ENCODE results near the gene NRP2. TPM values are rescaled to one million over a fixed set of nuclear protein-coding genes. Genes with fewer than 3 reads are reported as not detected.

Gene NRP2
- total RNA-seq, 1 donor from 2014 or later: 498 TPM

DNA sequence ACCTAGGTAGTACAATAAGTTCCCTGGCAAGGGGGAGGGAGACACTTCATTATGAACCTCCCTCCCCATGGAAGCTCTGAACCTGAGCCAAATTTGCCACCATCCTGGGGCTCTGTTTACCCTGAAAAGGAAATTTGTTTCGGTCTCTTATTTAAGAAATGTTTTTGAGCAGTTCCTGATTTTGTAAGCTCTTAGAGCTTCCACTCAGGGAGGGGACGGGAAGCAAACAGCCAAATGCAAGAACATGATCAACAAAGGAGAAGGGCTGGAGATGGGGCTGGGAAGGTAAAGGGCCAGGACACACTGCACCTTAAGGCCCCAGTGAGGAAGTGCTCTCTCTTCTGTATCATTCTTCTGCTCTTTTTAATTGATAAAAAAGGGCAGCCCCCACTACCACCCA, 117.9 kb downstream of the NRP2 start:
- no peak for DNase-seq (ENCODE audit: extremely low read depth, low read depth, low spot score)

- DNase-seq (ENCODE audit: extremely low read depth, low read depth, low spot score): peak; percentile 14
Observed at GRCh38 chr2:205800773-205801172, 118.5 kb downstream of the NRP2 start.

DNA sequence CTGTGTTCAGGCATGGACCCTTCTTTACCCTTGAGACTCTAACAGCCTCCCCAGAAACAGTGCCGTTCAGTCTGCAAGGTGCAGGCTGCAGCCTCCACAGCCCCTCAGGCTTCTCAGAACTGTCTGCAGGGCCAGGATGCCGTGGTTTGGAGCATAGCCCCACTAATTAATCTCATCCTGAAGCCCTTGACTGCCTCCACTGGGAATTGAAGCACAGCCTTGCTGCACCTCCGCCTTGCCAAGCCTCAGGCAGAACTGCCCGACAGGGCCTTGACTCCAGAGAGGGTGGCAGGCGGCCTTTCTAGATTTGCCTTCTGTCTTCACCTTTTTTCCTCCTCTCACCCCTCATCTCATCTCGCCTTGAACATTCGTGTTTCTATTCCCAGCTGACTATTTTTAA, 119.8 kb downstream of the NRP2 start:
- no peak for DNase-seq (ENCODE audit: extremely low read depth, low read depth, low spot score)

DNA sequence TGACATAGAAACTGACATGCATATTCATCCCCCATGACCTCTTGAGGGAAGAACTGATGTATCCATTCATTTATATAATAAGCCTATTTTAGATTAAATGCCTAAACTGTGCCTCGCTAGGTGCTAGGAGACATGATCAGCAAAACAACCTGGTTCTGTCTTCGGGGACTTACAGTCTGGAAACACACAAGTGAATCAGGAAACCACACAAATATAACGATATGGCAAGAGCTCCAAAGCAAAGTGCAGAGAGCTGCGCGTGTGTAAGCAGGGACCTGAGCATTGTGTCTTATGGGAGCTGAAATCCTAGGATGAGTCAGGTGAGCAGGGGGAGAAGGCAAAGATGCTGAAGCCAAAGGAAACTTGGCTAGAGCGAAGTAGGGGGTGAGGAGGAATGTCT, 120.6 kb downstream of the NRP2 start:
- DNase-seq (ENCODE audit: extremely low read depth, low read depth, low spot score): no peak

- DNase-seq (ENCODE audit: extremely low read depth, low read depth, low spot score): no peak
Observed at GRCh38 chr2:205803500-205803899, 121.2 kb downstream of the NRP2 start.

- DNase-seq (ENCODE audit: extremely low read depth, low read depth, low spot score): no peak
Observed at GRCh38 chr2:205805136-205805535, 122.8 kb downstream of the NRP2 start.

- DNase-seq (ENCODE audit: extremely low read depth, low read depth, low spot score): no peak
Observed at GRCh38 chr2:205806143-205806905, 124.0 kb downstream of the NRP2 start.

- DNase-seq (ENCODE audit: extremely low read depth, low read depth, low spot score): no peak
Observed at GRCh38 chr2:205807229-205807628, 124.9 kb downstream of the NRP2 start.

GRCh38 chr2:205807758-205808157, 125.5 kb downstream of the NRP2 start:
- no peak for DNase-seq (ENCODE audit: extremely low read depth, low read depth, low spot score)

DNA sequence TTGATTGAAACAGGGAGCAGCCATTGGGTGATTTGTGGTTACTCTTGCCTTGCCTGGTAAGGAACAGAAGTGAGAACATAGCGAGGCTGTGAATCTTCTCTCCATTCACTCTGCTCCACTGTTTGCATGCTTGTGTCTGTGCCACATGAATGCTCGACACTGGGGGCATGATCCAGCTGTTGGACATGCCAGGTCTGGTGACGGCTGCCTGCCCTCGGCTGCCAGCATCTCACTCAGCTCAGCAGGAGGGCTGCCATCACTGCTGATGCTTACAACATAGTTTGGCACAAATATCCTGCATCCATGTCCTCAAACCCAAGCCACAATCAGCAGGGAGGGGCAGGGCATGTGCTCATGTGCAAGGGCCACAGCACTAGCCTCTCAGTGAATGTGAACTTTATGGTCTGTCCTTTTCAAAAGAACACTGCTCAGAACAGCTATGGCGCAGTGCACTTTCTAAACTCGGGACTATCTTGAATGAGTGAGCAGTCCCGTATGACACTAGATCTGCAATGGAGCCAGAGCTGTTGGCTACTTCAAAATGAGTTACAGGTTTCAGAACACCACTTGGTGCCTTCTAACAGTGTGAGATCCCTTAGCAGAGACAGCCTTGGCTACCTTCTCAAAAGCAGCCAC, 126.3 kb downstream of the NRP2 start:
- no peak for DNase-seq (ENCODE audit: extremely low read depth, low read depth, low spot score)

DNA sequence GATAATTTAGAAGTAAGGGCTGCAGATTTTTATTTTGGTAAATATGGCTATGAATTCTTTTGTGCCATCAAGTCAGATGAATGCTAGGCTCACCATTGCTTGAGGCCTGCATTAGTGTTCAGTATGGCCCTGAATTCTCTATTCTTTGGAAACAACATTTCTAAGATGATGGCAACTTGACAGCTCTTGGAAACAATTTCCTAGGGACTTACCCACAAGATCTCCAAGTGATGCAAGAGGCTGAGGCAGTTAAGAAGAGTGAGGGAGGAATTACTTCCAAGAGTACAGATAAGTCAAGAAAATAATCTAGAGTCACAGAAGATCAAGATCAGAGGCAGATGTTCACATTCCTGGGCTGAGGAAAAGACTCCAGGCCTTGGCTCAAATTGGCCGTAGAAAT, 129.1 kb downstream of the NRP2 start:
- no peak for DNase-seq (ENCODE audit: extremely low read depth, low read depth, low spot score)

DNA sequence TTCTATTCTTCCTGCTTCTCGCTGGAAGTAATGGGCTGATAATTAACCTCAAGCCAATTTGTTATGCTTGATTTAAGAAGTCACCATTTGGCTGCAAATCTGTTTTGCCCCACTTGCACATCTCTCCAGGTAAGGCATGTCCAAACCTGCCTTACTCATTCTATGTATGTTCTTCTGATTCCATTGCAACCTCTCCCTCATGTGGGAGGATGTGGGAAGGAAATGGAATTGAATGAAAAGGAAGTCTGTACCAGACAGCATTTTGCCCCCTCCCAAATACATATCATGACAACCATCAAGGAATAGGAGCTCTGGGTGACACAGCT, 131.7 kb downstream of the NRP2 start:
- DNase-seq (ENCODE audit: extremely low read depth, low read depth, low spot score): no peak

- DNase-seq (ENCODE audit: extremely low read depth, low read depth, low spot score): no peak
Observed at GRCh38 chr2:205815673-205816072, 133.4 kb downstream of the NRP2 start.

GRCh38 chr2:205816268-205816667, 134.0 kb downstream of the NRP2 start:
- DNase-seq (ENCODE audit: extremely low read depth, low read depth, low spot score): no peak

- DNase-seq (ENCODE audit: extremely low read depth, low read depth, low spot score): no peak
Observed at GRCh38 chr2:205822579-205822978, 140.3 kb downstream of the NRP2 start.

DNA sequence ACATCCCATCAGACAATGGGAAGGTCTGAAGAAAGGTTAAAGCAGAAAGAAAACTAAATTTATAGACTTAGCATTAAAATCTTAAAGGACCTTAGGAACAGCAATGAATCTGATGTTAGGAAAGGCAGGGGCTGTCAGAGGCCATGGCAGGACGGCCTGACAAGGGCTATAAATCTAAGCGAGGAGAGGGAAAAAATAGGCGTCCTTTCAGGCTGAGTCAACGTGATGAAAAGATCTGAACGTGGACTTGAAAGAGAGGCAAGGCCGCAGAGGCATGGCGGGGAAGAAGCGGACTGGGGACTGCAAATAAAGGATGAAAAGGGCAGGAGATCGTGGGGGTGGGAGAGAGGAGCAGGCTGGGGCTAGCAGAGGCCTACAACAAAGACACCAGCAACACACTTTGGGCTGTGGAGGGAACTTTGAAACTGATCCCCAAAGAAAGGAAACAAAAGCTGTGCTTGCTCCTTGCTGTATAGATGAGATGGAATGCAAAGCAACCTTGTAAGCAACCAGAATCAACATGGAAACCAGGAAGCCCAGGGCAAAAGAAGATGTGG, 145.6 kb downstream of the NRP2 start:
- no peak for DNase-seq (ENCODE audit: extremely low read depth, low read depth, low spot score)

GRCh38 chr2:205833864-205834263, 151.6 kb downstream of the NRP2 start:
- DNase-seq (ENCODE audit: extremely low read depth, low read depth, low spot score): no peak

- DNase-seq (ENCODE audit: extremely low read depth, low read depth, low spot score): no peak
Observed at GRCh38 chr2:205834796-205835195, 152.5 kb downstream of the NRP2 start.

DNA sequence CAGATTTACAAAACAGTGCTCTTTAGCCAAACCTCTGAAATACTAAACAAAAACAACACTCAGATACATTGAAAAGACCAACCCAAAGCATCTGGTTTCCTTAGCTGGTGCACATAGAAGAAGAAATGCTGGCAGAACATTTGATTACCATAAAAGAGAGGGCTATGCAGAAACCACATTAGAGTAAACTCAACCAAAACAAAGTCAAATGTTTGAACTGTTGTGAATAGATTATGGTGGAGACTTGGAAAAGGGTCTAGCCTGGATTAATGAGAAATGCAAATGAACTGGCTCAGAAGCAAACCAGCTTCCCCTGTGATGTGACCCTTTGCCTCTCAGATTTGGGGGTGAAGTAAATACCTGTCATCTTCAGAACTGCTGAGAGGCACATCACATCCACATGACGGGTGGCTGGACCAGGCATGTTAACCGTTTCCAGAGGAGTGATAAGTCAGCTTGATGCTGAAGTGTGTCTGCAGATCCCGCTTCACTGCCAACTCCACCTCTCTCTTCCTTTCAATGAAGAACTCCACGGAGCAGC, 153.0 kb downstream of the NRP2 start:
- no peak for DNase-seq (ENCODE audit: extremely low read depth, low read depth, low spot score)

- no peak for DNase-seq (ENCODE audit: extremely low read depth, low read depth, low spot score)
Observed at GRCh38 chr2:205835923-205836322, 153.6 kb downstream of the NRP2 start.

- no peak for DNase-seq (ENCODE audit: extremely low read depth, low read depth, low spot score)
Observed at GRCh38 chr2:205836477-205837221, 154.3 kb downstream of the NRP2 start.

All from glomerular endothelial cell (primary cell).